ENCODE results near the gene UTF1.

Gene UTF1

GRCh38 chr10:133247681-133248333 lies 17.8 kb downstream of the UTF1 start:
- no peak for DNase-seq (ENCODE audit: low spot score)

GRCh38 chr10:133248334-133248715 lies 18.3 kb downstream of the UTF1 start:
- no peak for DNase-seq (ENCODE audit: low spot score)

GRCh38 chr10:133249094-133249780 lies 19.2 kb downstream of the UTF1 start:
- no peak for DNase-seq (ENCODE audit: low spot score)

GRCh38 chr10:133249975-133250754 lies 20.1 kb downstream of the UTF1 start:
- no peak for DNase-seq (ENCODE audit: low spot score)

GRCh38 chr10:133251388-133252222 lies 21.6 kb downstream of the UTF1 start:
- no peak for DNase-seq (ENCODE audit: low spot score)

GRCh38 chr10:133252223-133252552 lies 22.2 kb downstream of the UTF1 start:
- DNase-seq (ENCODE audit: low spot score) = no peak

GRCh38 chr10:133253361-133253955 lies 23.4 kb downstream of the UTF1 start:
- DNase-seq (ENCODE audit: low spot score) = no peak

GRCh38 chr10:133254421-133255120 lies 24.6 kb downstream of the UTF1 start:
- no peak for DNase-seq (ENCODE audit: low spot score)

GRCh38 chr10:133255323-133255722 lies 25.3 kb downstream of the UTF1 start:
- DNase-seq (ENCODE audit: low spot score) = no peak

GRCh38 chr10:133257489-133258065 lies 27.6 kb downstream of the UTF1 start:
- DNase-seq (ENCODE audit: low spot score) = no peak

GRCh38 chr10:133258066-133258817 lies 28.2 kb downstream of the UTF1 start:
- peak; percentile 45 for DNase-seq (ENCODE audit: low spot score)

- DNase-seq (ENCODE audit: low spot score) = peak; percentile 89
These were observed 29.0 kb downstream of the UTF1 start for GRCh38 chr10:133258818-133259601.

GRCh38 chr10:133259602-133259989 lies 29.6 kb downstream of the UTF1 start:
- DNase-seq (ENCODE audit: low spot score) = no peak

- DNase-seq (ENCODE audit: low spot score) = peak; percentile 45
These were observed 31.1 kb downstream of the UTF1 start for GRCh38 chr10:133260895-133261725.

GRCh38 chr10:133261726-133262325 lies 31.8 kb downstream of the UTF1 start:
- peak; percentile 79 for DNase-seq (ENCODE audit: low spot score)

GRCh38 chr10:133262696-133263095 lies 32.7 kb downstream of the UTF1 start:
- no peak for DNase-seq (ENCODE audit: low spot score)

- DNase-seq (ENCODE audit: low spot score) = no peak
These were observed 33.7 kb downstream of the UTF1 start for GRCh38 chr10:133263674-133264073.

- DNase-seq (ENCODE audit: low spot score) = peak; percentile 79
These were observed 34.4 kb downstream of the UTF1 start for GRCh38 chr10:133264461-133264860.
